HL-60 (cell line): ENCODE measurements around the gene ADCY3.

ENCODE experiments used
- POLR2AphosphoS5 ChIP-seq: IDR thresholded peaks from 2 replicates; pipeline ENCODE4 v1.6.1; 2012; ENCODE audit warnings: low read depth
- TF ChIP-seq, protein P1 (sequence below): IDR thresholded peaks from one replicate; pipeline ENCODE4 v1.5.1; 2011; ENCODE audit warnings: low read length, control low read depth, inconsistent platforms; ENCODE audit not compliant: insufficient read depth
- TF ChIP-seq, protein P2 (sequence below): IDR thresholded peaks from 2 replicates; pipeline ENCODE4 v1.6.1; 2012; ENCODE audit warnings: low read depth; ENCODE audit not compliant: insufficient replicate concordance

DNA sequence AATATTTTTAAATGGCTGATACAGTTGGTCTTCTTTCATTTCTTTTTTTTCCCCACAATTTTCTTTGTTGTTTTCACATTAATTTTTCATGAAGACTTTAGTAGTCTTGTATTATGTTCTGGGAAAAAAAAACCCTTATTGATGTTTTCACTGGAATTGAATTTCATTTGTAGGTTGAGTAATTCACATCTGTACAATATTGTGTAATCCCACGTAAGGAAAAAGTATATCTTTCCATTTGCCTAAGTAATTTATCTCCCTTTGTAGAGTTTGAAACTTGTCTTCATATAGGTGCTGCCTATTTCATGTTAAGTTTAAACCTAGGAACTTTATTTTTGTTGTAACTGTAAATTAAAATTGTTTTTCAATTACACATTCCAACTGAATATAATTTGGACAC lies 49.7 kb upstream of the ADCY3 start:
- TF ChIP-seq, protein P1, sequence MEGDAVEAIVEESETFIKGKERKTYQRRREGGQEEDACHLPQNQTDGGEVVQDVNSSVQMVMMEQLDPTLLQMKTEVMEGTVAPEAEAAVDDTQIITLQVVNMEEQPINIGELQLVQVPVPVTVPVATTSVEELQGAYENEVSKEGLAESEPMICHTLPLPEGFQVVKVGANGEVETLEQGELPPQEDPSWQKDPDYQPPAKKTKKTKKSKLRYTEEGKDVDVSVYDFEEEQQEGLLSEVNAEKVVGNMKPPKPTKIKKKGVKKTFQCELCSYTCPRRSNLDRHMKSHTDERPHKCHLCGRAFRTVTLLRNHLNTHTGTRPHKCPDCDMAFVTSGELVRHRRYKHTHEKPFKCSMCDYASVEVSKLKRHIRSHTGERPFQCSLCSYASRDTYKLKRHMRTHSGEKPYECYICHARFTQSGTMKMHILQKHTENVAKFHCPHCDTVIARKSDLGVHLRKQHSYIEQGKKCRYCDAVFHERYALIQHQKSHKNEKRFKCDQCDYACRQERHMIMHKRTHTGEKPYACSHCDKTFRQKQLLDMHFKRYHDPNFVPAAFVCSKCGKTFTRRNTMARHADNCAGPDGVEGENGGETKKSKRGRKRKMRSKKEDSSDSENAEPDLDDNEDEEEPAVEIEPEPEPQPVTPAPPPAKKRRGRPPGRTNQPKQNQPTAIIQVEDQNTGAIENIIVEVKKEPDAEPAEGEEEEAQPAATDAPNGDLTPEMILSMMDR, result no peak
- TF ChIP-seq, protein P2, sequence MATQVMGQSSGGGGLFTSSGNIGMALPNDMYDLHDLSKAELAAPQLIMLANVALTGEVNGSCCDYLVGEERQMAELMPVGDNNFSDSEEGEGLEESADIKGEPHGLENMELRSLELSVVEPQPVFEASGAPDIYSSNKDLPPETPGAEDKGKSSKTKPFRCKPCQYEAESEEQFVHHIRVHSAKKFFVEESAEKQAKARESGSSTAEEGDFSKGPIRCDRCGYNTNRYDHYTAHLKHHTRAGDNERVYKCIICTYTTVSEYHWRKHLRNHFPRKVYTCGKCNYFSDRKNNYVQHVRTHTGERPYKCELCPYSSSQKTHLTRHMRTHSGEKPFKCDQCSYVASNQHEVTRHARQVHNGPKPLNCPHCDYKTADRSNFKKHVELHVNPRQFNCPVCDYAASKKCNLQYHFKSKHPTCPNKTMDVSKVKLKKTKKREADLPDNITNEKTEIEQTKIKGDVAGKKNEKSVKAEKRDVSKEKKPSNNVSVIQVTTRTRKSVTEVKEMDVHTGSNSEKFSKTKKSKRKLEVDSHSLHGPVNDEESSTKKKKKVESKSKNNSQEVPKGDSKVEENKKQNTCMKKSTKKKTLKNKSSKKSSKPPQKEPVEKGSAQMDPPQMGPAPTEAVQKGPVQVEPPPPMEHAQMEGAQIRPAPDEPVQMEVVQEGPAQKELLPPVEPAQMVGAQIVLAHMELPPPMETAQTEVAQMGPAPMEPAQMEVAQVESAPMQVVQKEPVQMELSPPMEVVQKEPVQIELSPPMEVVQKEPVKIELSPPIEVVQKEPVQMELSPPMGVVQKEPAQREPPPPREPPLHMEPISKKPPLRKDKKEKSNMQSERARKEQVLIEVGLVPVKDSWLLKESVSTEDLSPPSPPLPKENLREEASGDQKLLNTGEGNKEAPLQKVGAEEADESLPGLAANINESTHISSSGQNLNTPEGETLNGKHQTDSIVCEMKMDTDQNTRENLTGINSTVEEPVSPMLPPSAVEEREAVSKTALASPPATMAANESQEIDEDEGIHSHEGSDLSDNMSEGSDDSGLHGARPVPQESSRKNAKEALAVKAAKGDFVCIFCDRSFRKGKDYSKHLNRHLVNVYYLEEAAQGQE, result no peak
- TF ChIP-seq POLR2AphosphoS5, result no peak
